HepG2 (cell line): ENCODE measurements around the gene SLX4. TPM values are rescaled to one million over a fixed set of nuclear protein-coding genes. Genes with fewer than 3 reads are reported as not detected.

Source experiments
- ATAC-seq: fragments of 200-7000 bp; cut with Tn5 transposase; 3 replicates; pipeline ENCODE4 v1.9.1; 2020; ENCODE audit warnings: mild to moderate bottlenecking, moderate library complexity
- BruUV-seq: library from RNA; stranded (reverse); fragments of 400-500 nt; replicated peaks from 2 replicates; lab custom pipeline; 2021; lab: Mats Ljungman, UMichigan
- CTCF ChIA-PET: fragments of 300-600 bp; formaldehyde crosslinking; extraction: SDS; loops from one replicate; lab custom pipeline; 2021; ENCODE audit warnings: low total read pairs, inconsistent platforms, low intra/inter-chr PET ratio; lab: Yijun Ruan, JAX
- POLR2A ChIA-PET: fragments of 350-600 bp; sonication (Branson Sonifier 250); formaldehyde crosslinking; loops from one replicate; lab custom pipeline; 2020; ENCODE audit warnings: antibody characterized with exemption, inconsistent platforms; lab: Yijun Ruan, JAX
- DNase-seq: peaks from one replicate; pipeline ENCODE4 v3.0.0-alpha.2; 2015; ENCODE audit warnings: low spot score
- FAIRE-seq: peaks from 3 replicates; lab custom pipeline; 2011; peaks lifted over from hg19 to GRCh38; lab: Jason Lieb, UNC
- H2AFZ ChIP-seq: one replicate; pipeline ENCODE4 v1.6.1; 2011; ENCODE audit warnings: low read length, inconsistent platforms
- H3K27ac ChIP-seq: fragments of 300-600 bp; 3 replicates; pipeline ENCODE4 v1.8.0; 2011; ENCODE audit warnings: mixed run types, mild to moderate bottlenecking, mixed read lengths, low read length, inconsistent platforms; ENCODE audit not compliant: insufficient read depth; ENCODE audit errors: extremely low read length
- H3K27me3 ChIP-seq, 2 experiments: fragments of 200-600 bp in 1 of 2; 2 replicates in 1 of 2; 3 replicates in 1 of 2; pipeline versions ENCODE4 v1.6.0 to v1.8.0; 2011; ENCODE audit warnings: low read length in 2 of 2, mild to moderate bottlenecking in 2 of 2, moderate library complexity in 2 of 2, inconsistent platforms in 1 of 2; ENCODE audit not compliant: insufficient read depth in 2 of 2, control insufficient read depth in 1 of 2
- H3K36me3 ChIP-seq, 2 experiments: fragments of 200-600 bp in 1 of 2; replicated peaks in 1 of 2; 2 replicates in 1 of 2; 3 replicates in 1 of 2; pipeline versions ENCODE4 v1.5.1 to v1.8.0; 2011; ENCODE audit warnings: low read length in 2 of 2, inconsistent platforms in 1 of 2; ENCODE audit not compliant: insufficient read depth in 2 of 2, control insufficient read depth in 1 of 2
- H3K4me1 ChIP-seq: 2 replicates; pipeline ENCODE4 v1.5.1; 2012; ENCODE audit warnings: low read length, inconsistent platforms; ENCODE audit not compliant: insufficient read depth
- H3K4me2 ChIP-seq: 2 replicates; pipeline ENCODE4 v1.6.0; 2011; ENCODE audit warnings: low read depth, low read length, inconsistent platforms
- H3K4me3 ChIP-seq, 3 experiments: fragments of 200-600 bp in 1 of 3; sonication (generic), shearing (Covaris generic) in 1 of 3; replicated peaks in 1 of 3; 2 replicates each; pipeline ENCODE4 v1.5.1; 2011 to 2016; ENCODE audit warnings: low read length in 3 of 3, inconsistent platforms in 2 of 3, low read depth in 2 of 3, mild to moderate bottlenecking in 2 of 3, control low read depth in 1 of 3, mixed read lengths in 1 of 3; ENCODE audit not compliant: insufficient read depth in 1 of 3
- H3K79me2 ChIP-seq: one replicate; pipeline ENCODE4 v1.6.1; 2011; ENCODE audit warnings: low read length, inconsistent platforms; ENCODE audit not compliant: insufficient read depth
- H3K9ac ChIP-seq: 2 replicates; pipeline ENCODE4 v1.6.0; 2011; ENCODE audit warnings: mild to moderate bottlenecking, low read depth, low read length, inconsistent platforms; ENCODE audit not compliant: insufficient read depth
- H3K9me3 ChIP-seq: 2 replicates; pipeline ENCODE4 v1.5.1; 2012; ENCODE audit warnings: mild to moderate bottlenecking, low read length
- H4K20me1 ChIP-seq: 2 replicates; pipeline ENCODE4 v1.6.0; 2011; ENCODE audit warnings: inconsistent platforms, mild to moderate bottlenecking, low read length, moderate library complexity; ENCODE audit not compliant: insufficient read depth
- ARNT ChIP-seq: fragments of 450-650 bp; IDR thresholded peaks from 2 replicates; pipeline ENCODE4 v1.6.1; 2017
- GPN1 ChIP-seq: sonication (generic); formaldehyde crosslinking; IDR thresholded peaks from 2 replicates; pipeline ENCODE4 v1.5.1; 2020; ENCODE audit warnings: missing genetic modification reagents, borderline replicate concordance
- GTF2F1 ChIP-seq: fragments of 150-350 bp; IDR thresholded peaks from 2 replicates; pipeline ENCODE4 v1.6.1; 2014; ENCODE audit warnings: low read length
- MATR3 ChIP-seq: sonication (generic); formaldehyde crosslinking; IDR thresholded peaks from 2 replicates; pipeline ENCODE4 v1.4.0; 2020; ENCODE audit warnings: missing genetic modification reagents
- PLRG1 ChIP-seq: fragments of 450-650 bp; conservative IDR thresholded peaks from 2 replicates; pipeline ENCODE4 v1.6.1; 2016
- PLSCR1 ChIP-seq: sonication (generic); formaldehyde crosslinking; IDR thresholded peaks from 2 replicates; pipeline ENCODE4 v1.5.0; 2020; ENCODE audit warnings: missing genetic modification reagents, mild to moderate bottlenecking, borderline replicate concordance
- PRPF4 ChIP-seq: fragments of 200-400 bp; formaldehyde crosslinking; IDR thresholded peaks from 2 replicates; pipeline ENCODE4 v1.6.1; 2016; ENCODE audit warnings: low read length, low read depth; ENCODE audit not compliant: poor library complexity, severe bottlenecking
- TAF15 ChIP-seq: fragments of 200-400 bp; formaldehyde crosslinking; IDR thresholded peaks from one replicate; pipeline ENCODE4 v1.6.1; 2018; ENCODE audit warnings: mild to moderate bottlenecking, low read depth, low read length; ENCODE audit not compliant: poor library complexity, severe bottlenecking
- ZBTB3 ChIP-seq: sonication (generic); formaldehyde crosslinking; IDR thresholded peaks from 2 replicates; pipeline ENCODE4 v1.4.0; 2020; ENCODE audit warnings: low read depth, mild to moderate bottlenecking, moderate library complexity, missing genetic modification reagents, borderline replicate concordance
- ZBTB34 ChIP-seq: sonication (generic); formaldehyde crosslinking; IDR thresholded peaks from 2 replicates; pipeline ENCODE4 v1.8.0; 2022; ENCODE audit warnings: mild to moderate bottlenecking, missing genetic modification reagents
- ZNF136 ChIP-seq: sonication (generic); formaldehyde crosslinking; IDR thresholded peaks from 2 replicates; pipeline ENCODE4 v1.8.1; 2022; ENCODE audit warnings: low read depth, mild to moderate bottlenecking, moderate library complexity, missing genetic modification reagents
- ZNF564 ChIP-seq: sonication (generic); formaldehyde crosslinking; IDR thresholded peaks from 2 replicates; pipeline ENCODE4 v1.8.1; 2023; ENCODE audit warnings: mild to moderate bottlenecking, missing genetic modification reagents
- ZNF770 ChIP-seq: sonication (generic); formaldehyde crosslinking; IDR thresholded peaks from 2 replicates; pipeline ENCODE4 v1.5.0; 2020; ENCODE audit warnings: mild to moderate bottlenecking, missing genetic modification reagents
- WGBS: methylation state at CpG from one replicate; pipeline ENCODE4 v1.1.6; 2017; ENCODE audit warnings: low lambda C conversion rate; 5-methylcytosine and 5-hydroxymethylcytosine counted together
- in situ Hi-C: cut with HindIII; loops from 2 replicates; pipeline ENCODE4 v1.10.0; 2017; ENCODE audit warnings: low pct_unique_long_range_greater_than_20kb; ENCODE audit not compliant: extremely low pct_ligation_motif_present
- intact Hi-C: fragments of 100-400 bp; cut with micrococcal nuclease; formaldehyde crosslinking; loops from one replicate; pipeline ENCODE4 v1.10.0; 2022; ENCODE audit not compliant: unreplicated experiment
- polyA plus RNA-seq, 8 experiments: library from polyadenylated mRNA; depleted of rRNA in 3 of 8; stranded (reverse) in 7 of 8; unstranded in 1 of 8; fragments of >200 nt; fragmentation: Illumina TruSeq in 4 of 8; extraction: Trizol in 4 of 8; gene quantifications; 2 replicates each; pipeline versions ENCODE4 v1.2.1 to v1.2.3, GENCODE V29; 2011 to 2016; ENCODE audit warnings: low read depth in 4 of 8, missing spikeins in 1 of 8, mixed read lengths in 1 of 8; ENCODE audit not compliant: insufficient read depth in 1 of 8
- total RNA-seq, 5 experiments: library from RNA; depleted of rRNA; stranded (reverse); fragments of >200 nt; fragmentation: Illumina TruSeq; extraction: Trizol; gene quantifications; 2 replicates each; pipeline ENCODE4 v1.2.3, GENCODE V29; 2016; ENCODE audit warnings: low read depth in 1 of 5

Gene SLX4
- total and polyA plus RNA-seq, 2 of the 13 experiments (the other 11 are each of a cell fraction or from before 2014, with no cell fraction given) = 1.1 to 3.6 TPM

- DNase-seq (no peak), FAIRE-seq (no peak), ATAC-seq (no peak)
- in situ Hi-C loops (no loop called here), intact Hi-C loops (no loop called here)
- Histone ChIP-seq H3K4me1 (peaks cover 16% of the 10 kb centered on the region), H3K4me3 (no peak overlapping the region), H3K36me3 (no peaks in the 10 kb centered on the region), H3K27ac (no peak overlapping the region), H3K4me2 (no peak overlapping the region), H3K9me3 (no peaks in the 10 kb centered on the region), H4K20me1 (no peaks in the 10 kb centered on the region), H3K27me3 (no peaks in the 10 kb centered on the region), H2AFZ (no peak overlapping the region), H3K79me2 (peaks cover 24% of the 10 kb centered on the region), H3K9ac (no peak overlapping the region)
- ChIA-PET POLR2A (no interaction called here), CTCF (no interaction called here)
- no TSS peak for BruUV-seq
- 0 out of 2 replicates have a peak, but pooled peaks have one; percentile 37 for TF ChIP-seq ZNF770 (CRISPR knock-in tag)
- no peak for TF ChIP-seq MATR3
- 85% methylated on average over 3 of the region's 3 CpGs for WGBS
These were observed 7.3 kb upstream of the SLX4 start for GRCh38 chr16:3618769-3619141.

- no peak overlapping the region for H2AFZ ChIP-seq
- no peak for ATAC-seq
- H3K79me2 ChIP-seq = peaks cover 40% of the 10 kb centered on the region
- intact Hi-C loops = no loop called here
- peak overlapping the region; percentile 83 for H3K4me2 ChIP-seq
- H4K20me1 ChIP-seq = no peaks in the 10 kb centered on the region
- H3K4me3 ChIP-seq = peak overlapping the region; percentile 80 to 98 (median 96)
- in situ Hi-C loops = no loop called here
- no peak for DNase-seq
- H3K9ac ChIP-seq = peak overlapping the region; percentile 83
- ChIA-PET POLR2A (interaction anchor here (0.6 to 1.5 kb wide), 3 partner anchors 9 to 1935 kb away, joined by 3 to 6 read pairs (median 3); partner anchors contain the start of gene JPT2), CTCF (no interaction called here)
- BruUV-seq = no TSS peak
- peaks cover 57% of the 10 kb centered on the region for H3K4me1 ChIP-seq
- 63% methylated on average over 34 of the region's 34 CpGs for WGBS
- H3K27ac ChIP-seq = no peak overlapping the region
- no peaks in the 10 kb centered on the region; a peak in 1 of 5 replicates for H3K27me3 ChIP-seq
- no peak for FAIRE-seq
- no peaks in the 10 kb centered on the region for H3K9me3 ChIP-seq
- no peaks in the 10 kb centered on the region for H3K36me3 ChIP-seq
- TF ChIP-seq ARNT (no peak), GPN1 (CRISPR knock-in tag) (no peak), ZBTB3 (CRISPR knock-in tag) (no peak), PLSCR1 (CRISPR knock-in tag) (no peak), ZNF564 (CRISPR knock-in tag) (no peak), PRPF4 (peak; percentile 24), ZBTB34 (CRISPR knock-in tag) (no peak), MATR3 (no peak), ZNF136 (CRISPR knock-in tag) (no peak), PLRG1 (no peak), GTF2F1 (no peak), TAF15 (no peak)
These were observed 1.4 kb upstream of the SLX4 start for GRCh38 chr16:3612510-3613466.
